PC-9 (cell line): Measurements from ENCODE around the gene IRF5. TPM values are rescaled to one million over a fixed set of nuclear protein-coding genes. Genes with fewer than 3 reads are reported as not detected.

Experiments used
- BruUV-seq: library from RNA; stranded (reverse); fragments of 400-500 nt; replicated peaks from 2 replicates; lab custom pipeline; 2021; lab: Mats Ljungman, UMichigan
- CTCF ChIA-PET: fragments of 300-600 bp; sonication (Branson Sonifier 250); formaldehyde crosslinking; loops from one replicate; lab custom pipeline; 2022; ENCODE audit warnings: antibody characterized with exemption; lab: Charles Lee
- POLR2A ChIA-PET: fragments of 300-600 bp; sonication (Branson Sonifier 250); formaldehyde crosslinking; loops from one replicate; lab custom pipeline; 2022; ENCODE audit warnings: antibody characterized with exemption; ENCODE audit not compliant: unreplicated experiment; lab: Charles Lee
- DNase-seq, 2 experiments: peaks; one replicate each; pipeline versions ENCODE4 v3.0.0 to v3.0.0-alpha.2; 2015 to 2022; ENCODE audit warnings: mixed read lengths in 1 of 2
- H2AFZ ChIP-seq: fragments of 200-600 bp; sonication (generic); 2 replicates; pipeline ENCODE4 v1.8.1; 2017; ENCODE audit warnings: antibody characterized with exemption
- H3F3A ChIP-seq: fragments of 200-600 bp; sonication (generic); 2 replicates; pipeline ENCODE4 v1.8.1; 2017; ENCODE audit warnings: antibody characterized with exemption, mild to moderate bottlenecking, low read depth; ENCODE audit not compliant: insufficient read depth
- H3K27ac ChIP-seq: fragments of 200-600 bp; sonication (generic); 2 replicates; pipeline ENCODE4 v1.6.1; 2016; ENCODE audit warnings: mixed run types
- H3K27me3 ChIP-seq: fragments of 200-600 bp; sonication (generic); 2 replicates; pipeline ENCODE4 v1.6.1; 2016; ENCODE audit warnings: low read depth, mixed run types; ENCODE audit not compliant: insufficient read depth
- H3K36me3 ChIP-seq: fragments of 200-600 bp; sonication (generic); 2 replicates; pipeline ENCODE4 v1.6.1; 2016; ENCODE audit warnings: low read depth, mixed run types
- H3K4me1 ChIP-seq: fragments of 200-600 bp; sonication (generic); replicated peaks from 2 replicates; pipeline ENCODE4 v1.6.1; 2016; ENCODE audit warnings: mixed run types; ENCODE audit not compliant: insufficient read depth
- H3K4me2 ChIP-seq: fragments of 200-600 bp; sonication (generic); 2 replicates; pipeline ENCODE4 v1.6.1; 2017; ENCODE audit warnings: mixed run types
- H3K4me3 ChIP-seq: fragments of 200-600 bp; sonication (generic); 2 replicates; pipeline ENCODE4 v1.6.1; 2016; ENCODE audit warnings: mixed run types
- H3K79me2 ChIP-seq: fragments of 200-600 bp; sonication (generic); 2 replicates; pipeline ENCODE4 v1.6.1; 2017; ENCODE audit warnings: low read depth, mixed run types
- H3K9me2 ChIP-seq: fragments of 200-600 bp; sonication (generic); 2 replicates; pipeline ENCODE4 v1.8.1; 2017; ENCODE audit warnings: mild to moderate bottlenecking; ENCODE audit not compliant: insufficient read depth
- H3K9me3 ChIP-seq: fragments of 200-600 bp; sonication (generic); 2 replicates; pipeline ENCODE4 v1.8.1; 2016; ENCODE audit warnings: low read depth; ENCODE audit not compliant: insufficient read depth
- H4K20me1 ChIP-seq: fragments of 200-600 bp; sonication (generic); 2 replicates; pipeline ENCODE4 v1.8.1; 2017; ENCODE audit not compliant: insufficient read depth
- EZH2 ChIP-seq: fragments of 200-600 bp; sonication (generic); IDR thresholded peaks from 2 replicates; pipeline ENCODE4 v1.8.0; 2017; ENCODE audit warnings: antibody characterized with exemption, low read depth
- intact Hi-C: fragments of 100-400 bp; cut with micrococcal nuclease; formaldehyde crosslinking; loops from one replicate; pipeline ENCODE4 v1.10.0; 2022; ENCODE audit not compliant: unreplicated experiment
- total RNA-seq: library from RNA; stranded (reverse); gene quantifications from 2 replicates; pipeline ENCODE4 v1.2.3, GENCODE V29; 2021
- TF ChIP-seq, protein P1 (sequence below): fragments of 200-600 bp; sonication (generic); conservative IDR thresholded peaks from 2 replicates; pipeline ENCODE4 v1.6.1; 2017; ENCODE audit warnings: mixed run types, antibody characterized with exemption, mild to moderate bottlenecking, moderate library complexity

IRF5 gene
- total RNA-seq, 1 experiment from 2014 or later, result 3.4 TPM

DNA sequence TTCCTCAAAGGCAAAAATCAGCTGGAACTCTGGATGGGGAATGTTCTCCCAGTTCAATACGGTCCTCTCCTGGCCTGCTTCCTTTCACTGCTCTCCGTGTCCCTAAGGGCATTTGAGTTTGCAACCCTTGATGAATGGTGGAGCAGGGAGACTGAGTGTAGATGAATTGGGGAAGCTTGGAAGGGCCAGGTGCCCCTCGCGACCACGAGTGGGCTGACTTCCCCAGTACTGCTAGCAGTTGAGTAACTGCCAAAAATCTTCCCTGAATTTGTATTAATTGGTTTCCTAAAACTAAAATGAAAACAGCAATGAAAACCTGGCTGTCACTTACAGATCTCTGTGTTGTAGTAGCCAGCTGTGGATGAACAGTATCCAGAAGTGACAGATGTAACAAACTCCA is 13.6 kb downstream of the IRF5 start:
- no peaks in the 10 kb centered on the region for H3K27me3 ChIP-seq
- H2AFZ ChIP-seq, result no peak overlapping the region
- H3K27ac ChIP-seq, result no peak overlapping the region
- no peak overlapping the region for H3K4me2 ChIP-seq
- H3K9me3 ChIP-seq, result no peaks in the 10 kb centered on the region
- intact Hi-C loops, result no loop called here
- BruUV-seq, result no TSS peak
- ChIA-PET POLR2A (no interaction called here), CTCF (interaction anchor here (0.6 kb wide), 1 partner anchor 223 kb away, joined by 5 read pairs; no protein-coding TSS in a partner anchor)
- TF ChIP-seq EZH2, result no peak
- TF ChIP-seq, protein P1, sequence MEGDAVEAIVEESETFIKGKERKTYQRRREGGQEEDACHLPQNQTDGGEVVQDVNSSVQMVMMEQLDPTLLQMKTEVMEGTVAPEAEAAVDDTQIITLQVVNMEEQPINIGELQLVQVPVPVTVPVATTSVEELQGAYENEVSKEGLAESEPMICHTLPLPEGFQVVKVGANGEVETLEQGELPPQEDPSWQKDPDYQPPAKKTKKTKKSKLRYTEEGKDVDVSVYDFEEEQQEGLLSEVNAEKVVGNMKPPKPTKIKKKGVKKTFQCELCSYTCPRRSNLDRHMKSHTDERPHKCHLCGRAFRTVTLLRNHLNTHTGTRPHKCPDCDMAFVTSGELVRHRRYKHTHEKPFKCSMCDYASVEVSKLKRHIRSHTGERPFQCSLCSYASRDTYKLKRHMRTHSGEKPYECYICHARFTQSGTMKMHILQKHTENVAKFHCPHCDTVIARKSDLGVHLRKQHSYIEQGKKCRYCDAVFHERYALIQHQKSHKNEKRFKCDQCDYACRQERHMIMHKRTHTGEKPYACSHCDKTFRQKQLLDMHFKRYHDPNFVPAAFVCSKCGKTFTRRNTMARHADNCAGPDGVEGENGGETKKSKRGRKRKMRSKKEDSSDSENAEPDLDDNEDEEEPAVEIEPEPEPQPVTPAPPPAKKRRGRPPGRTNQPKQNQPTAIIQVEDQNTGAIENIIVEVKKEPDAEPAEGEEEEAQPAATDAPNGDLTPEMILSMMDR, result no peak
- H3F3A ChIP-seq, result no peaks in the 10 kb centered on the region; the same call in 1 of the 2 replicates
- no peaks in the 10 kb centered on the region for H3K4me1 ChIP-seq
- H3K9me2 ChIP-seq, result no peaks in the 10 kb centered on the region
- peaks cover 24% of the 10 kb centered on the region for H3K36me3 ChIP-seq
- H3K79me2 ChIP-seq, result no peaks in the 10 kb centered on the region
- DNase-seq, result no peak
- H4K20me1 ChIP-seq, result no peaks in the 10 kb centered on the region
- H3K4me3 ChIP-seq, result no peak overlapping the region

DNA sequence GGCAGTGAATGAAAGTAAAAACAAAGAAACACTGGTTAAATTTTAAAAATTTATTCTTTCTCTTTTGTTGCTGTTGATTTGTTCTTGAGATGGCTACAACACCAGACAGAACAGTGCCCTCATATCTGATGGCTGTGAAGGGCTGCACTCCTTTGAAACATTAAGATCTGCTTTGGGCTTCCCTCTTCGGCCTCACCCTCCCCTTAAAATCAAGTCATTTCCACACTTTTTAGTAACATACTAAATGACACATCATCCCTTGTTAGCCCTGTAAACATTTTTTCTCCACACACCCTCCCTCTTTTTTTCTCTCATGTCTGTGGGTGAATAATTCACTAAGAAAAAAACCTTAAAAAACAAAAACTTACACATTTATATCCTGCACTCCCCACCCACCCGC is 16.4 kb downstream of the IRF5 start:
- intact Hi-C loops, result no loop called here

DNA sequence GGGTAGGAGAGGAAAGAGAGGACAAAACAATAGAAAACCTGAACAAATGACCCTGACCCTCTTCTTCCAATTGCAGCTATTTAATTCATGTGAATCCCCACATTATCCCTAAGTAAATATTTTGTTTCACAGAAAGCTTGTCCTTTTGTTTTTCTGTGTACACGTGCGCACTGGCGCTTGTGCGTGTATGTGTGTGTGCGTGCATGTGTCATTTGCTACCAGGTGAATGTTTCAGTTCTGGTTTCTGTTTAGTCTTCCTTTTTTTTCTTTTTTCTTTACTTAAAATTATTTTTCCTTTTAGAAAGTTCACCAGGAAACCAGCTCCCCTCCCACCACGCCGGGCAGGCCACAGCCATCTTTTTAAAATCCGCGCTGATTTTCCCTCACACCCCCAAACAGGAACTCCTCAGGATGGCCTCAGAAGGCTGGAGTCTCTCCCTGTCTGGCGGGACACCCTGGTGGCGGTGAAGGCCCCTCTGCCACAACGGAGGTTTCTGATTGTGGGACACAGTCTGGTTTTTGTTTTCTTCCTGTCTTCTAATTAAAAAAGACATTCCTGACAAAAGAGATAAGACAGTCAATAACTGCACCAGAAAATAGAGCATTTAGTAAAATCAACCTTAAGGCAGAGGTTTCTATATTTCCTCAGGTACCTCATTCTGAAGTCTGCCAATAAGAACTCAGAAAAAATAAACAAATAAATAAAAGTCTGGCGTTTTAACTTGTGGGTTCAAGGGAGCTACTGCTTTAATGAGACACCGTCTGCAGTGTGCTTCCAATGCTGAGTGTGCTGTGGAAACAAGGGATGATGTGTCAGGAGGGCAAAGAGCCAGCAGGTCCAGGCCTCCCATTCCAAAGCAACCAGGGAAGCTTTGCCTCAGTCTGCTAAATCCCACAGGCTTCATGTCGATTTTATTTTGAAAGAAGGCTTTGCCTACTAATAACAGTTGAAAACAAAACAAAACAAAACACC is 17.4 kb downstream of the IRF5 start:
- no peaks in the 10 kb centered on the region for H3K27me3 ChIP-seq
- CTCF ChIA-PET, result no interaction called here
- H3K4me1 ChIP-seq, result no peaks in the 10 kb centered on the region
- no peak for DNase-seq
- H3K27ac ChIP-seq, result no peak overlapping the region
- no peak overlapping the region for H2AFZ ChIP-seq
- H4K20me1 ChIP-seq, result no peaks in the 10 kb centered on the region
- BruUV-seq, result TSS peak; percentile 10
- H3K36me3 ChIP-seq, result peaks cover 42% of the 10 kb centered on the region
- no peak overlapping the region for H3K4me2 ChIP-seq
- no peaks in the 10 kb centered on the region; the same call in 1 of the 2 replicates for H3F3A ChIP-seq
- H3K9me2 ChIP-seq, result no peaks in the 10 kb centered on the region
- H3K79me2 ChIP-seq, result no peaks in the 10 kb centered on the region
- intact Hi-C loops, result no loop called here
- no peak overlapping the region for H3K4me3 ChIP-seq
- no peaks in the 10 kb centered on the region for H3K9me3 ChIP-seq
- POLR2A ChIA-PET, result no interaction called here
- TF ChIP-seq, protein P1, result no peak
- TF ChIP-seq EZH2, result no peak

More for the DNA sequence above, 16.4 kb downstream of the IRF5 start:
- H3K36me3 ChIP-seq, result peaks cover 42% of the 10 kb centered on the region
- BruUV-seq, result no TSS peak
- POLR2A ChIA-PET, result no interaction called here
- H3K27ac ChIP-seq, result no peak overlapping the region
- H3K9me3 ChIP-seq, result no peaks in the 10 kb centered on the region
- no peak for DNase-seq
- no peaks in the 10 kb centered on the region for H3K79me2 ChIP-seq
- no peak overlapping the region for H3K4me2 ChIP-seq
- CTCF ChIA-PET, result no interaction called here
- H3K27me3 ChIP-seq, result no peaks in the 10 kb centered on the region
- H2AFZ ChIP-seq, result no peak overlapping the region
- no peak for TF ChIP-seq EZH2
- TF ChIP-seq, protein P1, result no peak
- H3K9me2 ChIP-seq, result no peaks in the 10 kb centered on the region
- no peak overlapping the region for H3K4me3 ChIP-seq
- no peaks in the 10 kb centered on the region; the same call in 1 of the 2 replicates for H3F3A ChIP-seq
- H4K20me1 ChIP-seq, result no peaks in the 10 kb centered on the region
- H3K4me1 ChIP-seq, result no peaks in the 10 kb centered on the region
